ENCODE results near the gene RAB40C. TPM values are rescaled to one million over a fixed set of nuclear protein-coding genes. Genes with fewer than 3 reads are reported as not detected.

RAB40C gene
- total RNA-seq, 1 experiment from 2014 or later = 22.5 TPM

- H3K27ac Mint-ChIP-seq = no peak overlapping the region
- ChIA-PET POLR2A (interaction anchor here (0.8 kb wide), 2 partner anchors 11 to 12 kb away, joined by 3 read pairs; no protein-coding TSS in a partner anchor), CTCF (interaction anchor here (0.6 to 6.4 kb wide), 17 partner anchors 10 to 258 kb away, joined by 3 to 54 read pairs (median 5); partner anchors contain the start of genes CHTF18, METTL26, RAB40C and RHBDL1)
- no peaks in the 10 kb centered on the region for H3K9me3 Mint-ChIP-seq
- no peak for DNase-seq (ENCODE audit: low spot score)
- no peak for ATAC-seq
- peak overlapping the region; percentile 64 for H3K4me3 Mint-ChIP-seq
- H3K36me3 Mint-ChIP-seq = no peaks in the 10 kb centered on the region
- TF ChIP-seq HMGXB4 (CRISPR knock-in tag; IDR thresholded peaks at IDR 0.05) (no peak), NFYB (CRISPR knock-in tag; conservative IDR thresholded peaks at IDR 0.05; ENCODE audit: low read depth) (no peak), IRF1 (CRISPR knock-in tag; IDR thresholded peaks at IDR 0.05) (no peak), JUN (CRISPR knock-in tag; IDR thresholded peaks at IDR 0.05) (no peak), PRRX2 (CRISPR knock-in tag; IDR thresholded peaks at IDR 0.05) (no peak), ELF4 (CRISPR knock-in tag; IDR thresholded peaks at IDR 0.05; ENCODE audit: low read depth) (no peak), NFE2L1 (CRISPR knock-in tag; IDR thresholded peaks at IDR 0.05) (no peak), TP53 (CRISPR knock-in tag; IDR thresholded peaks at IDR 0.05) (no peak), ERG (CRISPR knock-in tag; IDR thresholded peaks at IDR 0.05) (no peak), ZNF219 (CRISPR knock-in tag; IDR thresholded peaks at IDR 0.05; ENCODE audit: borderline replicate concordance) (no peak), AR (CRISPR knock-in tag; IDR thresholded peaks at IDR 0.05) (no peak), PRDM15 (CRISPR knock-in tag; IDR thresholded peaks at IDR 0.05) (no peak), GTF2I (CRISPR knock-in tag; conservative IDR thresholded peaks at IDR 0.05) (no peak), ZBTB21 (CRISPR knock-in tag; IDR thresholded peaks at IDR 0.05; ENCODE audit: borderline replicate concordance) (no peak), GABPB1 (CRISPR knock-in tag; IDR thresholded peaks at IDR 0.05) (no peak), ZBTB43 (CRISPR knock-in tag; IDR thresholded peaks at IDR 0.05) (no peak), ETV6 (CRISPR knock-in tag; IDR thresholded peaks at IDR 0.05) (no peak), CTCF (IDR thresholded peaks at IDR 0.05) (no peak), GRHL2 (CRISPR knock-in tag; IDR thresholded peaks at IDR 0.05; ENCODE audit: insufficient replicate concordance, severe bottlenecking) (no peak), ZNF396 (CRISPR knock-in tag; IDR thresholded peaks at IDR 0.05; ENCODE audit: borderline replicate concordance) (no peak)
- no peaks in the 10 kb centered on the region for H3K27me3 Mint-ChIP-seq (ENCODE audit: low read depth)
- H3K4me1 Mint-ChIP-seq = peaks cover 5% of the 10 kb centered on the region; the same call in 1 of the 2 replicates
These were observed 59.8 kb downstream of the RAB40C start for GRCh38 chr16:649631-650030.

All from WTC11 (cell line).